ENCODE results near the gene SLC26A1.

SLC26A1 gene

DNA sequence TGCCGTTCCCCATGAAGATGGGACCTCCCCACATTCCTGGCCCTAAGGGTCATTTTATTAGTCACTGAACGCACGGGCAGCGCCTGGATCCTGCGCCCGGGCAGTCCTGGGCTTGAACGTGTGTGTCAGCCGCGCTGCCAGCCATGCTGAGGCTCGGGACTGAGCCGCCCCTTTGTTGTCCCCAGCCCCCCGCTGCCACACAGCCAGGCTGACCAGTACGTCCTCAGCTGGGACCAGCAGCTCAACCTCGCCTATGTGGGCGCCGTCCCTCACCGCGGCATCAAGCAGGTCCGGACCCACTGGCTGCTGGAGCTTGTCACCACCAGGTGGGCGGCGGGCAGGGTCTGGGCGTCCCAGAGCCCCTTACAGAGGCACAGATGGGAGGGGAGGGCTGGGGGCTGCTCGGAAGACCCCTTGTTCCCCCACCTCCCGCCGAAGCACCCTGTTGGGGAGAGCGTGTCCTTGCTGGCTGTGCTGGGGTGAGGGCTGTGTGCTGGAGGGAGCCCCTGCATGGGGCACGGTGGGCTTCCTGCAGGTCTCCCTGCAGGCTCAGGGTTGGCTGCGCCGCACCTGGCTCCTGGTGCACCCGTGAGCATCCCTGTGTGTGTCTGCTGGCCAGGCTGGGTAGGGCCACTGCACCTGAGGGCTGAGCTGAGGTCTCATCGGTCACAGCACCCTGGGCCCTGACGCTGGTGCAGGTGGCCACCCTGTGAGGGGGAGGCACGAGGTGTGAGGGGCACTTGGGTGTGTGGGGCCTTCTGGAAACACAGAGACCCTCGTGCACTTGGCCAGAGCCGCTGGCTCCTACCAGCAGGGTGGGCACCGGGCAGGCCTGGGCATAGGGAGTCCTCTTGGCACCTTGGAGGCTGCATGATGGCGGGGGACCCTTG lies 5.3 kb downstream of the SLC26A1 start:
- DNase-seq (ENCODE audit: low read depth), result no peak
- in situ Hi-C loops (cut with HindIII; ENCODE audit: low sequenced_read_pairs), result no loop called here
- TF ChIP-seq, protein P1, sequence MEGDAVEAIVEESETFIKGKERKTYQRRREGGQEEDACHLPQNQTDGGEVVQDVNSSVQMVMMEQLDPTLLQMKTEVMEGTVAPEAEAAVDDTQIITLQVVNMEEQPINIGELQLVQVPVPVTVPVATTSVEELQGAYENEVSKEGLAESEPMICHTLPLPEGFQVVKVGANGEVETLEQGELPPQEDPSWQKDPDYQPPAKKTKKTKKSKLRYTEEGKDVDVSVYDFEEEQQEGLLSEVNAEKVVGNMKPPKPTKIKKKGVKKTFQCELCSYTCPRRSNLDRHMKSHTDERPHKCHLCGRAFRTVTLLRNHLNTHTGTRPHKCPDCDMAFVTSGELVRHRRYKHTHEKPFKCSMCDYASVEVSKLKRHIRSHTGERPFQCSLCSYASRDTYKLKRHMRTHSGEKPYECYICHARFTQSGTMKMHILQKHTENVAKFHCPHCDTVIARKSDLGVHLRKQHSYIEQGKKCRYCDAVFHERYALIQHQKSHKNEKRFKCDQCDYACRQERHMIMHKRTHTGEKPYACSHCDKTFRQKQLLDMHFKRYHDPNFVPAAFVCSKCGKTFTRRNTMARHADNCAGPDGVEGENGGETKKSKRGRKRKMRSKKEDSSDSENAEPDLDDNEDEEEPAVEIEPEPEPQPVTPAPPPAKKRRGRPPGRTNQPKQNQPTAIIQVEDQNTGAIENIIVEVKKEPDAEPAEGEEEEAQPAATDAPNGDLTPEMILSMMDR (IDR thresholded peaks at IDR 0.05; ENCODE audit: low read depth, low read length, missing control alignments), result no peak
- H3K4me3 ChIP-seq (ENCODE audit: low read depth, low read length), result peak overlapping the region; percentile 53

DNA sequence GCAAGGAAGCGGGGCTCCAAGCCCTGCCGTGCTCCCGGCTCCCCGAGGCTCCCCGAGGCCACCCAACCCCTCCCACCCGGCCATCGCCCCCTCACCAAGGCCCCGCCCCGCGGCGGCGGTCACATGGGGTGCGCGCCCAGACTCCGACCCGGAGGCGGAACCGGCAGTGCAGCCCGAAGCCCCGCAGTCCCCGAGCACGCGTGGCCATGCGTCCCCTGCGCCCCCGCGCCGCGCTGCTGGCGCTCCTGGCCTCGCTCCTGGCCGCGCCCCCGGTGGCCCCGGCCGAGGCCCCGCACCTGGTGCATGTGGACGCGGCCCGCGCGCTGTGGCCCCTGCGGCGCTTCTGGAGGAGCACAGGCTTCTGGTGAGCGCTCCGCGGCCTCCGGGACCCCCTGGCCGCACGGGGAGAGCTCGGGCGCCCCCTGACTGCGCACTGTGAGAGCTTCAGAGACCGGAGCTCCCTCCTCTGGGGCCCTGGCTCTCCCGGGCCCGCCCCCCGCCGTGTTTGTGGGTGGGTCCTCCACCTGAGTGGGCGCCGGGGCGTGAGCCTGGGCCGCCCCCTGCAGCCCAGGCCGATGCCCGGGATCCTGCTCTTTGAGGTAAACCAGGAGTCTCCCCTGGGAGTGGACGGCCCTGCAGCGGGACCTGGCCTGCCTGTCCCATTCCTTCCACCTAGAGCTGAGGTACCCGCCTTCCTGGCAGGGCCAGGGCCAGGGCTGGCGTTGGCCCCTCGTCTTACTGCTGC lies 6.2 kb downstream of the SLC26A1 start, which contains the start of gene IDUA:
IDUA (plus strand) TSS at position 166 of the 745 bp plus-strand sequence; CDS start at position 207, 41 bp downstream.
- no peak for DNase-seq (ENCODE audit: low read depth)
- in situ Hi-C loops (cut with HindIII; ENCODE audit: low sequenced_read_pairs), result no loop called here
- TF ChIP-seq, protein P1 (IDR thresholded peaks at IDR 0.05; ENCODE audit: low read depth, low read length, missing control alignments), result peak; percentile 45

DNA sequence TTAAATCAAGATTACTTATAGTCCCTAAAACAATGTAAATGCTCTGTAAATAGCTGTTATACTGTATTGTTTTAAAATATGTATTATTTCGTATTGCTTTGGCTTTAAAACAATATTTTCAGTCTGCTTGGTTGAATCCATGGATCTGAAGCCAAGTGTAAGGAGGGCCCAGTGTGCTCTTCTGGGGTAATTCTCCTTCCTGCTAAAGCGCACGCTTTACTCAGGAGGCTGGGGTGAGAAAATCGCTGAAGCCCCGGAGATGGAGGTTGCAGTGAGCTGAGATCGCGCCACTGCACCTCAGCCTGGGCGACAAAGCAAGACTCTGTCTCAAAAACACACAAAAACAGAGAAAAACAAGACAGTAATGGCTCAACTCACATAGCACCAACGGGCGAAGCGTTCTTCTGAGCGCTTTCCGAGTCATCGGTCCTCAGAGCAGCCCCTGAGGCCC lies 6.8 kb downstream of the SLC26A1 start:
- in situ Hi-C loops (cut with HindIII; ENCODE audit: low sequenced_read_pairs), result no loop called here
- H3K4me3 ChIP-seq (ENCODE audit: low read depth, low read length), result peak overlapping the region; percentile 53
- TF ChIP-seq, protein P1 (IDR thresholded peaks at IDR 0.05; ENCODE audit: low read depth, low read length, missing control alignments), result no peak
- DNase-seq (ENCODE audit: low read depth), result no peak

More for the DNA sequence above, 6.2 kb downstream of the SLC26A1 start, which contains the start of gene IDUA:
- peak within 1 kb of the TSS; percentile 53 for H3K4me3 ChIP-seq (ENCODE audit: low read depth, low read length)

DNA sequence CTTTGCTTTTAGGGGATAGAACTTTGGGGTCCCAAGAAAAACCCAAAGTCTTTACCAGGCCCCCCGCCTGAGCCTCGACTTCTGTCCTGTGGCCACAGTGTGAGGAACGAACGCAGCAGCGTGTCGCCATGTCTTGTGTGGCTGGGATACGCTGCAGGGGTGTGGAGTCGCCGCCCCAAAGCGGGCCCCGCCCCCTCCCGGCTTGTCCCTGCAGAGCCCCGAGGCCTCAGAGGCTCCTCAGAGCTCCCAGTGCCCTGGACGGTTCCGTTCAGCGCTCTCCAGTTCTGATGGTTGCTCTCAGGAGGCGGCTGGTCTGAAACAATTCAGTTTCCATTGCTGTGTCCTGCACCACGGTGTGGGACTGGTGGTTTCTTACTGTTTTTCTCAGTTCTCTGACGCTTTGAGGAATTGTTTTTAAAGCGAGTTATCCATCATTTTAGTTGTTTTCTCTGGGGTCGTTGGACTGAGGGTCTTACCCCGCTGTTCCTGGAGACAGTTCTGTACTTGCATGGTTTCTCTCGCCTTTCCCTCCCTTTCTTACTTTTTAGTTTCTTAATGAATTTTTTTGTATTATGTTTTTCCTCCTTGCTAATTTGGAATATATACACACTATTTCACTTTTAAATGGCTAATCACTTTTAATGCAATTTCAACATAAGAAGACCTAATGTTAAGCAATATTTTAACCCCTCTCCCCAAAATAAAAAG lies 7.9 kb downstream of the SLC26A1 start:
- in situ Hi-C loops (cut with HindIII; ENCODE audit: low sequenced_read_pairs), result no loop called here
- TF ChIP-seq, protein P1 (IDR thresholded peaks at IDR 0.05; ENCODE audit: low read depth, low read length, missing control alignments), result no peak
- H3K4me3 ChIP-seq (ENCODE audit: low read depth, low read length), result no peak overlapping the region
- no peak for DNase-seq (ENCODE audit: low read depth)

DNA sequence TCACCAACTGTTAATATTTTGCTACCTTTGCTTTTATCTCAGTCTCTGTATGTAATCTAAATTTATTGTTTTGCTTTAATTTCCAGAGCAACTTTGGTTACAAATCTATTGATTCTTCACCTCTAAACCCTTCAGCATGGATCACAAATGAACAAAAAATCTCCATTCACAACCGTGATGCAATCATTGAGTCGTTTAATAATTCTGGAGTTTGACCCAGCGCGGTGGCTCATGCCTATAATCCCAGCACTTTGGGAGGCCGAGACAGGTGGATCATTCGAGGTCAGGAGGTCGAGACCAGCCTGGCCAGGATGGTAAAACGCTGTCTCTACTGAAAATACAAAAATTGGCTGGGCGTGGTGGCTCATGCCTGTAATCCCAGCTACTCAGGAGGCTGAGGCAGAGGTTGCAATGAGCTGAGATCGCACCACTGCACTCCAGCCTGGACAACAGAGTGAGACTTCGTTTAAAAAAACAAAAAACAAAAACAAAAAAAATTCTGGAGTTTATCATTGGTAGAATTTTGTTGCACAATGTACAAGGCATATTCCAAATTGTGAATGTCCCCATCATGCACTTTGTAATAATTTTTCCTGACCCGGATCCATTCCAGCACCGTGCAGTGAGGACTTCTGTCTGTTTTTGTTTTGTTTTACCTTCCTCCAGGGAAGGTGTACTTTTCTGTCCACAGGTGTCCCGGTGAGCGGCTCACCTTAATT lies 8.7 kb downstream of the SLC26A1 start:
- H3K4me3 ChIP-seq (ENCODE audit: low read depth, low read length), result no peak overlapping the region
- in situ Hi-C loops (cut with HindIII; ENCODE audit: low sequenced_read_pairs), result no loop called here
- DNase-seq (ENCODE audit: low read depth), result no peak
- TF ChIP-seq, protein P1 (IDR thresholded peaks at IDR 0.05; ENCODE audit: low read depth, low read length, missing control alignments), result no peak

Data from astrocyte of the cerebellum (primary cell).